Muscle layer of colon (tissue), 2 donors: Measurements from ENCODE around the gene TNNI2.
"Not testable (repeated sequence)": the region's sequence is repeated elsewhere in the genome, so short reads cannot be mapped to it uniquely, and the experiment has no call there.

Experiments used
- H3K27ac ChIP-seq: one replicate; pipeline ENCODE4 v1.7.0; 2013; ENCODE audit warnings: low read depth, mild to moderate bottlenecking, low read length, moderate library complexity
- H3K27me3 ChIP-seq, 2 donors: one replicate each; pipeline ENCODE4 v1.7.0; 2013; ENCODE audit warnings: low read length in 2 of 2, mild to moderate bottlenecking in 2 of 2; ENCODE audit not compliant: insufficient read depth in 2 of 2, control insufficient read depth in 1 of 2
- H3K36me3 ChIP-seq: one replicate; pipeline ENCODE4 v1.7.0; 2013; ENCODE audit warnings: mild to moderate bottlenecking, low read length; ENCODE audit not compliant: insufficient read depth
- H3K4me1 ChIP-seq: one replicate; pipeline ENCODE4 v1.7.0; 2013; ENCODE audit warnings: mild to moderate bottlenecking, low read length; ENCODE audit not compliant: insufficient read depth
- H3K4me3 ChIP-seq, 2 donors: one replicate each; pipeline ENCODE4 v1.7.0; 2013; ENCODE audit warnings: low read length in 2 of 2, low read depth in 1 of 2, mild to moderate bottlenecking in 1 of 2, moderate library complexity in 1 of 2
- H3K9ac ChIP-seq: one replicate; pipeline ENCODE4 v1.7.0; 2013; ENCODE audit warnings: low read length
- H3K9me3 ChIP-seq: one replicate; pipeline ENCODE4 v1.7.0; 2013; ENCODE audit warnings: mild to moderate bottlenecking, low read length
- donor health status: abdominal sarcoma.
- donor health status: Adenocarcinoma of cecum.

The TNNI2 gene

DNA sequence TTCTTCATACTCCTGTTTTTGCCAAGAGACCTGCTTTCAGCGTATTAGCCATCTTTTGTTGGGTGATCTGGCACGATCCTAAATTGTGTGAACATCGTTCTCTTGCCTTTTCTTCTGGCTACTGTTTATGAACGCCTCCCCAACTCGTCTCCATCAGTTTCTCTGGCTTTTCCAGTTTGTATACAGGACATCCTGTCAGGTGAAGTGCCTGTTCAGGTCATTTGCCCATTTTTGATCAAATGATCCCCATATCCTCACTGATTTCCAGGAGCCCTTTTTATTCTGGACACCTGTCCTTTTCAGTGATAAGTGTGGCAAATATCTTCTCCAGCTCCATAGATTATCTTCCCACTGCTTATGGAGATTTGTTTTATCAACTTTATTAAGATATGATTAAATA lies 26.5 kb upstream of the TNNI2 start:
- Histone ChIP-seq H3K4me1 (no peaks in the 10 kb centered on the region), H3K9ac (no peak overlapping the region), H3K27me3 (no peaks in the 10 kb centered on the region), H3K4me3 (no peak overlapping the region), H3K9me3 (no peaks in the 10 kb centered on the region), H3K36me3 (no peaks in the 10 kb centered on the region), H3K27ac (no peak overlapping the region)

DNA sequence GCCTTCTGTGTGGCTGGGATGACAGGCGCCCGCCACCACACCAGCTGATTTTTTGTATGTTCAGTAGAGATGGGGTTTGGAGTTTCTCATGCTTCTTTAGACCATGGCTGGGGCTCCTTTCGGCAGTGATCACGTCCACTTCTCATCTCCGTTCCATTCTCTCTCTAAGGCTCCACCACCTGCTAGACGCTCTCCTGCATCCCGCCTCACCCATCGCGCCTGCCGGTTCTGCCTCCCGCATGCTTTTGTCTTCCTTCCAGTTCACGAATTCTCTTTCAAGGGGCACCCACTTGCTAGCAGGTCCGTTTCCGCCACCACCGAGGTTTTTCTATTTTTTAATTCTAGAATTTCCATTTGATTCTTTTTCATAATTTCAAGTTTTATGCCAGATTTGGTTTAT lies 26.0 kb upstream of the TNNI2 start:
- Histone ChIP-seq H3K36me3 (no peaks in the 10 kb centered on the region), H3K4me3 (no peak overlapping the region), H3K27ac (no peak overlapping the region), H3K27me3 (no peaks in the 10 kb centered on the region), H3K4me1 (no peaks in the 10 kb centered on the region), H3K9me3 (no peaks in the 10 kb centered on the region), H3K9ac (no peak overlapping the region)

DNA sequence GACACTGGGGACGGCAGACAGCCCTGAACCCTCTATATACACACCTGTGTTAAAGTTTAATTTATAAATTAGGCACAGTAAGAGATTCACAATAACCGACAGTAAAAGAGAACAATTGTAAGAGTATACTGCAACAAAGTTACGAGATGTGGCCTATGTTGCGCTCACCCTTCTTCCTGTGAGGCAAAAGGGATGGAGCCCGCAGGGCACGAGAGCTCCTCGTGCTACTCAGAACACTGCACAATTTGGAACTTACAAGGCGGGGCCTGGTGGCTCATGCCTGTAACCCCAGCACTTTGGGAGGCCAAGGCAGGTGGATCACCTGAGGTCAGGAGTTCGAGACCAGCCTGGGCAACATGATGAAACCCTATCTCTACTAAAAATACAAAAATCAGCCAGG lies 25.4 kb upstream of the TNNI2 start:
- H3K9me3 ChIP-seq, H3K4me1 ChIP-seq, H3K36me3 ChIP-seq, H3K27me3 ChIP-seq, H3K27ac ChIP-seq, H3K9ac ChIP-seq, H3K4me3 ChIP-seq: not testable (repeated sequence)

DNA sequence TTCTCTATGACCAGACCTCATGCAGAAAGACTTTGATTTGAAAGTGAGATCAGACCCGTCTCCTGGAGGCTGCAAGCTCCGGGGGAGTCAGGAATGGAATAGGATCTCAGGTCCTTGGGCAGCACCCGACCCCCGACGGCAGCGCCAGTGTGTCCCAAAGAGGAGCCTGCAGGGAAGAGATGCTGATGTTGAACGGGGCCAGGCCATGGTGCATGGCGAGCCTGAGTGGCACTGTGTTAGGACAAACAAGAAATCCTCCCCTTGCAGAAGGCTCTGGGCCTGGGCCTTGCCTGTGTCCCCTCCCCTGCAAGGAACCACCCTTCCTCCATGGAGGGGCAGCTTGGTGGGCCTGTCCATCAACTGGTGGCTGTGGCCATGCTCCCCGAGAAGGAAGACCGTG lies 24.1 kb upstream of the TNNI2 start:
- no peak overlapping the region for H3K4me3 ChIP-seq
- no peaks in the 10 kb centered on the region for H3K4me1 ChIP-seq
- peaks cover 5% of the 10 kb centered on the region for H3K9me3 ChIP-seq
- H3K36me3 ChIP-seq: no peaks in the 10 kb centered on the region
- H3K27me3 ChIP-seq: no peaks in the 10 kb centered on the region
- H3K9ac ChIP-seq: no peak overlapping the region
- no peak overlapping the region for H3K27ac ChIP-seq

DNA sequence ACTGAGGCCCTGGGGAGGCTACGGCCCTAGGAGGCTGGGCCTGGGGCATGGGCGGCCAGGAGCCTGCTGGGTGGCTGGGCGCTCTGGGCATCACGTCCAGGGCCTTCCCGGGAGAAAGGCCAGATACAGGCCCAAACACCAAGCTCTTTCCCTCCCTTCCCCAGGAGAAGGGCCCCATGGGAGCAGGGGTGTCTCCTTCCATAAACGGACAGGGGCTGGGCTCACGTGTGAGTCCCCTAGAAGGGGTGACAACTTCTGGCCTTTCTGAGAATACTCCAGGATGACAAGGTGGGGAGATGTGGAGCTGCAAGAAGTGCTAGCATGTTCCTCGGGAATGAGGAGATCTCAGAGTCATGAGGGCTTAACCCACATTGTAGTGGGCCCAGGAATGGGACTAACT lies 23.5 kb upstream of the TNNI2 start:
- H3K9me3 ChIP-seq: peaks cover 5% of the 10 kb centered on the region
- H3K27ac ChIP-seq: no peak overlapping the region
- no peaks in the 10 kb centered on the region for H3K36me3 ChIP-seq
- H3K4me1 ChIP-seq: no peaks in the 10 kb centered on the region
- H3K9ac ChIP-seq: no peak overlapping the region
- no peak overlapping the region for H3K4me3 ChIP-seq
- no peaks in the 10 kb centered on the region for H3K27me3 ChIP-seq

DNA sequence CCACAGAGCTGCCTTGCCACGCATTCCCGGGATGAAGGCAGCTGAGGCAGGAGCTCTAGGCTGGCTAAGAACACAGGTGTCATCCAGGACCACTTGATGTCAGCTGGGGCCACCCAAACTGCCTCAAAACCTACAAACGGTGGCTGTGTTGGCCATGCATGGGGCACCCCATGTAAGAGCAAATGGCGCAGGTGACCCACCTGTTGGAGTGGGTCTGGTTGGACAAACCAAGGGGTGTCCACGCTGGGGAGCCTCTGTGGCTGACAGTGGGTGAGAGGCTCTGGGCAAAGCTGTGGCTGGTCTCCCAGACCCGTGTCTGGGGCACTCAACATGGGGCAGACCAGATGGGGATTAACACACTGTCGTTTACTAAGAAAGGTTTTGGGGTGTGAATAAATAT lies 23.0 kb upstream of the TNNI2 start:
- H3K4me3 ChIP-seq: no peak overlapping the region
- no peaks in the 10 kb centered on the region for H3K27me3 ChIP-seq
- no peaks in the 10 kb centered on the region for H3K4me1 ChIP-seq
- no peaks in the 10 kb centered on the region for H3K36me3 ChIP-seq
- no peak overlapping the region for H3K9ac ChIP-seq
- H3K9me3 ChIP-seq: peaks cover 5% of the 10 kb centered on the region
- H3K27ac ChIP-seq: no peak overlapping the region

DNA sequence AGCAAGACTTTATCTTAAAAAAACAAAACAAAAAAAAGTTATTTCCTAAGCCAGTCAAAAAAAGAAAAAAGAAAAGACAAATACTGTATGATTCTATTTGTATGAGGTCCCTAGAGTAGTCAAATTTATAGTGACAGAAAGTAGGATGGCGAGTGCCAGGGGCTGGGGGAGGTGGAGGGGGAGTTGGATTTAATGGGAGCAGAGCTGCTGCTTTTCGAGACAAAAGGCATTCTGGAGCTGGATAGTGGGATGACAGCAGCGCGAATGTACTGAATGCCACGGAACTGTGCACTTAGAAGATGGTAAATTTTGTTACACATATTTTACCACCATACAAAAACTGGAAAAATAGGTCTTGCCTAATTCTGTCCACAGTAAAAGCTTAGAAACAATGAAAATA lies 21.8 kb upstream of the TNNI2 start:
- Histone ChIP-seq H3K4me1 (no peaks in the 10 kb centered on the region), H3K9ac (no peak overlapping the region), H3K27me3 (no peaks in the 10 kb centered on the region), H3K36me3 (no peaks in the 10 kb centered on the region), H3K27ac (no peak overlapping the region), H3K4me3 (no peak overlapping the region), H3K9me3 (peaks cover 5% of the 10 kb centered on the region)

DNA sequence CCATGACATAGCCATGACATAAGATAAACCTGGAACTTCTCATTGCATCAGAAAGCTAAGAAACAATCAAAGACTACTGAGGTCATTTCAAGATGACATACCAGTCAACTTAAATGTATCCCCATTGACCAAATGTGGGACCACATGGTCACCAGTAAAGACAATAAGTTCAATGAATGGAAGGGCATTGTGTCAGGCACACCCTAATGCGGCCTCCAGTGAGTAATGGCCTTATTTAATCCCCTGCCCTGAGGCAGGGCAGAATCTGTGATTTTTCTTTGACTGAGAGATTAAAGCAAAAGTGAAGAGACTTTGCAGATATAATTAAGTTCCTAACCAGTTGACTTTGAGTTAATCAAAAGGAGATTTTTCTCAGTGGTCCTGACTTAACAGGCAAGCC lies 21.3 kb upstream of the TNNI2 start:
- H3K27ac ChIP-seq: no peak overlapping the region
- no peaks in the 10 kb centered on the region for H3K27me3 ChIP-seq
- no peak overlapping the region for H3K9ac ChIP-seq
- no peak overlapping the region for H3K4me3 ChIP-seq
- no peaks in the 10 kb centered on the region for H3K4me1 ChIP-seq
- no peaks in the 10 kb centered on the region for H3K36me3 ChIP-seq
- H3K9me3 ChIP-seq: peaks cover 5% of the 10 kb centered on the region

DNA sequence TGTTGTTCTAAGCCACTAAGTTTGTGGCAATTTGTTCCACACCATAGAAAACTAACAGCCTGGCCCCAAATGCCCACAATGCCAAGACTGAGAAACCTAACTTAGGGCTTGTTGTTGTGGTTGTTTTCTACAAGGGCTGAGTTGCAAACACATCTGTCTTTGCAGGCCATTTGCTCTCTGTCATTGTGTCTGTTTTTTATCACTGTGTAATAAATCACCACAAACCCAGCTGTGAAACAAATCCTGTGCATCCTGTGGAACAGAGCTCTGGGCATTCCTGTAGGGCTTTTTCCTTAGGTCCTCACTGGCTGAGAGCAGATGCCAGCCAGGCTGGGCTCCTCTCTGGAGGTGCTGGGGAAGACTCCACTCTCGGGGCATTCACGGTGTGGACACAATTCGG lies 19.7 kb upstream of the TNNI2 start:
- Histone ChIP-seq H3K27ac (no peak overlapping the region), H3K27me3 (no peaks in the 10 kb centered on the region), H3K9me3 (peaks cover 5% of the 10 kb centered on the region), H3K36me3 (no peaks in the 10 kb centered on the region), H3K9ac (no peak overlapping the region), H3K4me3 (no peak overlapping the region), H3K4me1 (no peaks in the 10 kb centered on the region)

DNA sequence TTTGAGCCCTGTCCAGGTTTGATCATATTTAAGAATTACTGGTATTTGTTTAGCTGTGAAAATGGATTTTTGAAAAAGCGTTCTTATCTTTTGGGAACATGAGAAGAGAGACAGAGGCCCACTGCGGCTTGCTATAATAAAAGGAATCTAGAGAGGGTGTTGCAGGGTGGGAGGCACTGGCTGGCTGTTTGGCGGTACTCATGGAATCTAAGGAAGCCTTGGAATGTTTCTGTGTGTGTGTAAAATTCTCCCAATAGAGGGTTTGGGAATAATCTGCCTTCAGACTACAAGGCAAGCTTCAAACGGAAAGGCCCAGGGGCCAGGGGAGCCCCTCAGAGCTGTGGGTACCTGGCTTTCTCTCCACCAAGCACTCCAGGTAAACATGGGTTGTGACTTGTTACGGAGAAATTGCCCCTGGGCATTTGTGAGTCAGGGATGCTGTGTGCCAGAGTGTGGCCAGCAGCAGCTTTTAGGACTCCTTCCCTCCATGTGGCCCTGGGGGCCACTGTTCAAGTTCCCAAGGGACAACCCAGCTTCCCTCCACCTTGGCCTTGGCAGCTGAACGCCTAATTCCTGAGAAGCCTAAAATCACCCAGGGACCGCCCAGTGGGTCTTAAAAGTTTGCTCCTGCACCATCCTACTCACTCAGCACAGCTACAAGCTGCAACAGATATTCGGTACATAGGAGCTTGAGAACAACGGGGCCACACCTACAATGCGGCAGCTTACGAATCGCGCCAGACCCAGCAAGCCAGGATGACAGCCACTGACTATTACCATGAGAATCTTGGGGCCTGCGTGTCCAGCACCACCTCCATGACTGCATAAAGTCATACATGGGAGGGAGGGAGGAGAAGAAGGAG lies 18.1 kb upstream of the TNNI2 start:
- no peak overlapping the region for H3K27ac ChIP-seq
- peaks cover 0 to under 1% of the 10 kb centered on the region in 2 donors for H3K27me3 ChIP-seq
- H3K36me3 ChIP-seq: no peaks in the 10 kb centered on the region
- H3K4me3 ChIP-seq: no peak overlapping the region
- H3K9me3 ChIP-seq: peaks cover 5% of the 10 kb centered on the region
- no peak overlapping the region for H3K9ac ChIP-seq
- no peaks in the 10 kb centered on the region for H3K4me1 ChIP-seq

DNA sequence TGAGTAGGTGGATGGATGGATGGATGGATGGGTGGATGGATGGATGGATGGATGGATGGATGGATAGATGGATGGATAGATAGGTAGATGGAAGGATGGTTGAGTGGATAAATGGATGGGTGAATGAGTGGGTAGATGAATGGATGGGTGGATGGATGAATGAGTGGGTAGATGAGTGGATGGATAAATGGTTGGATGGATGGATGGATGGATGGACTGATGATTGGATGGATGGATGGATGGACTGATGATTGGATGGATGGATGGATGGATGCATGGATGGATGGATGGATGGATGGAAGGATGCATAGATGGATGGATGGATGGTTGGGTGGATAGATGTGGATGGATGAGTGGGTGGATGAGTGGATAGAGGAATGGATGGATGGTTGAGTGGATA lies 17.2 kb upstream of the TNNI2 start:
- H3K27ac ChIP-seq: no peak overlapping the region
- no peak overlapping the region for H3K9ac ChIP-seq
- peaks cover 5% of the 10 kb centered on the region for H3K9me3 ChIP-seq
- H3K27me3 ChIP-seq: peaks cover 0 to 3% of the 10 kb centered on the region in 2 donors
- H3K4me3 ChIP-seq: no peak overlapping the region
- H3K4me1 ChIP-seq: no peaks in the 10 kb centered on the region
- no peaks in the 10 kb centered on the region for H3K36me3 ChIP-seq

DNA sequence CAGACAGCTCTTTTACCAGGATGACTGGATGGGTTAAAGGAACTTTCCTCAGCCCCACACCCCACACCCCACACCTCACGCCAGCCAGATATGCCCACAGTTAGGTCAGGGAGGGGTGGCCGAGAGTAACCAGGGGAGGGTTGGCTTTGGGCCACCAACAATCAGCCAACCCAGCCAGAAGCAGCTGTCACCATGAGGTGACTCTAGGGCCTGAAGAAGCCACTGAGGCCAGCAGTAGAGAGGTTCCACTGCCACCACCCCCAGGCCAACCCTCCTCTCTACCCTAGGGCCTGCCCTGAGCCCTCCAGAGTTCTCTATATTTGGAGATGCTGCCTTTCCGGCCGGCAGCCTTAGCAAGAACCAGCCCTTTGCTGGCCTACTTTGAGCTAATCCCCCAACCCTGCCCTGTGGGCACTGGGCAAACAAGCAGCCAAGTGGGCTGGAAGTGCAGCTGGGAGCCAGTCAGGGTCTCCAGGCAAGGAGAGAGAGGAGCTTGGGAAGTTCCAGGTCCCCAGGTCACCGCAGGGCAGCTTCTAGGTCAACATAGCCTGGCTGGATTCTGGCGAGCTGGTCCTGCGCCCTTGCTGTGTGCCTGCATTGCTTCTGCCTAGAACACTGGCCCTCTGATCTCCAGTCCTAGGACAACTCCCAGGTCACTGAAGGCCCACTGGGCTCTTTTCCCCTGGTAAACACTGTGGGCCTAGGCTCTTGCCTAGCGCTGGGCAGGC lies 16.0 kb upstream of the TNNI2 start:
- H3K9ac ChIP-seq: no peak overlapping the region
- H3K36me3 ChIP-seq: no peaks in the 10 kb centered on the region
- no peak overlapping the region for H3K4me3 ChIP-seq
- H3K4me1 ChIP-seq: no peaks in the 10 kb centered on the region
- peaks cover 0 to 3% of the 10 kb centered on the region in 2 donors for H3K27me3 ChIP-seq
- peaks cover 5% of the 10 kb centered on the region for H3K9me3 ChIP-seq
- H3K27ac ChIP-seq: no peak overlapping the region
